Muscle layer of duodenum (tissue), 2 donors: ENCODE results near the gene TXNDC12.
A peak's percentile ranks its signal among the peaks of the same experiment; 100 is the strongest.
"Not testable (repeated sequence)": the region's sequence is repeated elsewhere in the genome, so short reads cannot be mapped to it uniquely, and the experiment has no call there.

Experiments used
- H3K27ac ChIP-seq: one replicate; pipeline ENCODE4 v1.7.0; 2013; ENCODE audit warnings: mild to moderate bottlenecking, low read length
- H3K27me3 ChIP-seq: one replicate; pipeline ENCODE4 v1.7.0; 2013; ENCODE audit warnings: low read depth, mild to moderate bottlenecking, control low read depth, low read length
- H3K36me3 ChIP-seq, 2 donors: one replicate each; pipeline ENCODE4 v1.7.0; 2013; ENCODE audit warnings: low read length in 2 of 2, control low read depth in 1 of 2, mild to moderate bottlenecking in 1 of 2; ENCODE audit not compliant: insufficient read depth in 2 of 2, control insufficient read depth in 1 of 2
- H3K4me1 ChIP-seq, 2 donors: one replicate each; pipeline ENCODE4 v1.7.0; 2013; ENCODE audit warnings: low read length in 2 of 2, mild to moderate bottlenecking in 2 of 2, control low read depth in 1 of 2, moderate library complexity in 1 of 2; ENCODE audit not compliant: insufficient read depth in 2 of 2, control insufficient read depth in 1 of 2
- H3K4me3 ChIP-seq, 2 donors: one replicate each; pipeline ENCODE4 v1.7.0; 2013; ENCODE audit warnings: low read length in 2 of 2, low read depth in 1 of 2, mild to moderate bottlenecking in 1 of 2
- H3K9me3 ChIP-seq, 2 donors: one replicate each; pipeline ENCODE4 v1.7.0; 2013; ENCODE audit warnings: low read length in 2 of 2, control low read depth in 1 of 2, mild to moderate bottlenecking in 1 of 2; ENCODE audit not compliant: control insufficient read depth in 1 of 2
- donor health status: healthy.

The TXNDC12 gene

GRCh38 chr1:52026278-52026677 lies 28.7 kb downstream of the TXNDC12 start:
- Histone ChIP-seq H3K27ac (no peak overlapping the region), H3K4me3 (no peak overlapping the region), H3K27me3 (no peaks in the 10 kb centered on the region), H3K4me1 (no peaks in the 10 kb centered on the region), H3K9me3 (no peaks in the 10 kb centered on the region), H3K36me3 (peaks cover 31 to 38% of the 10 kb centered on the region in 2 donors)

- H3K36me3 ChIP-seq, result peaks cover 42 to 50% of the 10 kb centered on the region in 2 donors
- H3K4me3 ChIP-seq, result no peak overlapping the region
- no peaks in the 10 kb centered on the region for H3K9me3 ChIP-seq
- no peaks in the 10 kb centered on the region for H3K4me1 ChIP-seq
- no peaks in the 10 kb centered on the region for H3K27me3 ChIP-seq
- no peak overlapping the region for H3K27ac ChIP-seq
Measured at GRCh38 chr1:52022133-52022532, 32.9 kb downstream of the TXNDC12 start.

GRCh38 chr1:52008071-52008809 lies 46.8 kb downstream of the TXNDC12 start:
- Histone ChIP-seq H3K4me3 (no peak overlapping the region), H3K9me3 (no peaks in the 10 kb centered on the region), H3K36me3 (no peaks in the 10 kb centered on the region), H3K4me1 (no peaks in the 10 kb centered on the region), H3K27ac (no peak overlapping the region), H3K27me3 (no peaks in the 10 kb centered on the region)

GRCh38 chr1:52007215-52008002 lies 47.6 kb downstream of the TXNDC12 start:
- Histone ChIP-seq H3K4me3 (no peak overlapping the region), H3K36me3 (no peaks in the 10 kb centered on the region), H3K9me3 (no peaks in the 10 kb centered on the region), H3K4me1 (no peaks in the 10 kb centered on the region), H3K27ac (no peak overlapping the region), H3K27me3 (no peaks in the 10 kb centered on the region)

GRCh38 chr1:52006081-52006553 lies 48.9 kb downstream of the TXNDC12 start:
- not testable (repeated sequence) for H3K36me3 ChIP-seq, H3K4me1 ChIP-seq, H3K9me3 ChIP-seq, H3K4me3 ChIP-seq, H3K27me3 ChIP-seq, H3K27ac ChIP-seq

GRCh38 chr1:52005548-52005947 lies 49.4 kb downstream of the TXNDC12 start:
- H3K27ac ChIP-seq, H3K9me3 ChIP-seq: not testable (repeated sequence)

GRCh38 chr1:52003877-52004276 lies 51.1 kb downstream of the TXNDC12 start:
- Histone ChIP-seq H3K9me3 (no peaks in the 10 kb centered on the region), H3K27me3 (no peaks in the 10 kb centered on the region), H3K4me1 (no peaks in the 10 kb centered on the region), H3K27ac (no peak overlapping the region), H3K36me3 (no peaks in the 10 kb centered on the region), H3K4me3 (no peak overlapping the region)

More at GRCh38 chr1:52005548-52005947, 49.4 kb downstream of the TXNDC12 start:
- not testable (repeated sequence) for H3K4me1 ChIP-seq, H3K4me3 ChIP-seq, H3K36me3 ChIP-seq, H3K27me3 ChIP-seq

GRCh38 chr1:52002038-52002917 lies 52.7 kb downstream of the TXNDC12 start:
- Histone ChIP-seq H3K27ac (no peak overlapping the region), H3K9me3 (no peaks in the 10 kb centered on the region), H3K27me3 (no peaks in the 10 kb centered on the region), H3K36me3 (no peaks in the 10 kb centered on the region), H3K4me3 (no peak overlapping the region), H3K4me1 (no peaks in the 10 kb centered on the region)

GRCh38 chr1:51998701-51999100 lies 56.3 kb downstream of the TXNDC12 start:
- no peak overlapping the region for H3K4me3 ChIP-seq
- no peaks in the 10 kb centered on the region for H3K36me3 ChIP-seq
- no peaks in the 10 kb centered on the region for H3K4me1 ChIP-seq
- no peak overlapping the region for H3K27ac ChIP-seq
- no peaks in the 10 kb centered on the region for H3K27me3 ChIP-seq
- no peaks in the 10 kb centered on the region for H3K9me3 ChIP-seq

- Histone ChIP-seq H3K27ac (no peak overlapping the region), H3K4me1 (no peaks in the 10 kb centered on the region), H3K27me3 (no peaks in the 10 kb centered on the region), H3K36me3 (no peaks in the 10 kb centered on the region), H3K9me3 (no peaks in the 10 kb centered on the region), H3K4me3 (no peak overlapping the region)
Measured at GRCh38 chr1:51997974-51998382, 57.0 kb downstream of the TXNDC12 start.

- no peaks in the 10 kb centered on the region for H3K36me3 ChIP-seq
- H3K4me1 ChIP-seq, result no peaks in the 10 kb centered on the region
- H3K9me3 ChIP-seq, result no peaks in the 10 kb centered on the region
- no peak within 1 kb of the TSS for H3K27ac ChIP-seq
- H3K4me3 ChIP-seq, result peak within 1 kb of the TSS; percentile 30 to 66
- peaks cover 24% of the 10 kb centered on the region for H3K27me3 ChIP-seq
Measured at GRCh38 chr1:51990478-51990965, 64.5 kb downstream of the TXNDC12 start, which contains the start of gene RAB3B. Gene RAB3B, minus strand, starts transcription at chr1:51990700. Its CDS starts 13,583 bp downstream, at chr1:51977117.
